ENCODE data around the gene OR51B6. TPM values are rescaled to one million over a fixed set of nuclear protein-coding genes. Genes with fewer than 3 reads are reported as not detected.

Gene OR51B6
- total RNA-seq, 1 experiment from 2014 or later, result not detected

- Mint-ChIP-seq H3K27ac (no peak overlapping the region), H3K27me3 (ENCODE audit: low read depth) (no peaks in the 10 kb centered on the region; the same call in 1 of the 2 replicates), H3K36me3 (0 out of 2 replicates have a peak, but pooled peaks cover 2% of the 10 kb centered on the region), H3K4me3 (no peak overlapping the region), H3K9me3 (peaks cover 10% of the 10 kb centered on the region; the same call in 1 of the 2 replicates), H3K4me1 (peaks cover 7% of the 10 kb centered on the region)
- ATAC-seq (no peak), DNase-seq (ENCODE audit: low spot score) (no peak)
- ChIA-PET POLR2A (no interaction called here), CTCF (no interaction called here)
- no peak for TF ChIP-seq FOXK1 (CRISPR knock-in tag; IDR thresholded peaks at IDR 0.05)
- no peak for TF ChIP-seq MLX (CRISPR knock-in tag; IDR thresholded peaks at IDR 0.05)
- no peak for TF ChIP-seq SP1 (CRISPR knock-in tag; conservative IDR thresholded peaks at IDR 0.05)
- TF ChIP-seq ZBTB21 (CRISPR knock-in tag; IDR thresholded peaks at IDR 0.05; ENCODE audit: borderline replicate concordance), result no peak
- TF ChIP-seq CREB1 (CRISPR knock-in tag; IDR thresholded peaks at IDR 0.05), result no peak
- no peak for TF ChIP-seq ATF2 (CRISPR knock-in tag; IDR thresholded peaks at IDR 0.05; ENCODE audit: borderline replicate concordance, low read depth)
Measured at GRCh38 chr11:5362017-5362625, 10.8 kb downstream of the OR51B6 start.

GRCh38 chr11:5363679-5364078 is 12.4 kb downstream of the OR51B6 start:
- Mint-ChIP-seq H3K36me3 (0 out of 2 replicates have a peak, but pooled peaks cover 2% of the 10 kb centered on the region), H3K27me3 (ENCODE audit: low read depth) (no peaks in the 10 kb centered on the region; the same call in 1 of the 2 replicates), H3K27ac (no peak overlapping the region), H3K4me3 (no peak overlapping the region), H3K4me1 (peaks cover 21% of the 10 kb centered on the region), H3K9me3 (peaks cover 10% of the 10 kb centered on the region; the same call in 1 of the 2 replicates)
- POLR2A ChIA-PET, result no interaction called here
- CTCF ChIA-PET, result interaction anchor here (0.7 kb wide), 1 partner anchor 210 kb away, joined by 3 read pairs; no protein-coding TSS in a partner anchor
- DNase-seq (ENCODE audit: low spot score) (no peak), ATAC-seq (no peak)
- no peak for TF ChIP-seq ELF4 (CRISPR knock-in tag; IDR thresholded peaks at IDR 0.05; ENCODE audit: low read depth)
- TF ChIP-seq NR3C1 (CRISPR knock-in tag; conservative IDR thresholded peaks at IDR 0.05; ENCODE audit: low read depth), result no peak
- TF ChIP-seq ZNF121 (CRISPR knock-in tag; IDR thresholded peaks at IDR 0.05), result no peak
- no peak for TF ChIP-seq ERG (CRISPR knock-in tag; IDR thresholded peaks at IDR 0.05)
- no peak for TF ChIP-seq E2F1 (CRISPR knock-in tag; IDR thresholded peaks at IDR 0.05)
- TF ChIP-seq ATF2 (CRISPR knock-in tag; IDR thresholded peaks at IDR 0.05; ENCODE audit: borderline replicate concordance, low read depth), result no peak
- TF ChIP-seq TP53 (CRISPR knock-in tag; IDR thresholded peaks at IDR 0.05), result no peak
- no peak for TF ChIP-seq ATF3 (CRISPR knock-in tag; conservative IDR thresholded peaks at IDR 0.05)
- no peak for TF ChIP-seq FOXK1 (CRISPR knock-in tag; IDR thresholded peaks at IDR 0.05)
- TF ChIP-seq GABPB1 (CRISPR knock-in tag; IDR thresholded peaks at IDR 0.05), result no peak

GRCh38 chr11:5364214-5364613 is 12.9 kb downstream of the OR51B6 start:
- POLR2A ChIA-PET, result no interaction called here
- TF ChIP-seq IRF1 (CRISPR knock-in tag; IDR thresholded peaks at IDR 0.05), result no peak
- TF ChIP-seq PRDM15 (CRISPR knock-in tag; IDR thresholded peaks at IDR 0.05), result no peak
- TF ChIP-seq RELA (CRISPR knock-in tag; IDR thresholded peaks at IDR 0.05; ENCODE audit: borderline replicate concordance), result no peak
- TF ChIP-seq ZNF317 (CRISPR knock-in tag; IDR thresholded peaks at IDR 0.05; ENCODE audit: borderline replicate concordance, low read depth), result no peak
- TF ChIP-seq FOXK1 (CRISPR knock-in tag; IDR thresholded peaks at IDR 0.05), result no peak
- no peak for TF ChIP-seq ZNF396 (CRISPR knock-in tag; IDR thresholded peaks at IDR 0.05; ENCODE audit: borderline replicate concordance)

More at GRCh38 chr11:5364214-5364613, 12.9 kb downstream of the OR51B6 start:
- DNase-seq (ENCODE audit: low spot score), result no peak
- H3K36me3 Mint-ChIP-seq, result 0 out of 2 replicates have a peak, but pooled peaks cover 2% of the 10 kb centered on the region
- no peak overlapping the region for H3K27ac Mint-ChIP-seq
- CTCF ChIA-PET, result no interaction called here
- no peak overlapping the region for H3K4me3 Mint-ChIP-seq
- H3K4me1 Mint-ChIP-seq, result peaks cover 25% of the 10 kb centered on the region
- H3K27me3 Mint-ChIP-seq (ENCODE audit: low read depth), result no peaks in the 10 kb centered on the region; the same call in 1 of the 2 replicates
- ATAC-seq, result no peak
- H3K9me3 Mint-ChIP-seq, result peaks cover 7% of the 10 kb centered on the region; the same call in 1 of the 2 replicates

Data from WTC11 (cell line).